PC-9 (cell line): ENCODE measurements around the gene SCEL. TPM values are rescaled to one million over a fixed set of nuclear protein-coding genes. Genes with fewer than 3 reads are reported as not detected.
A peak's percentile ranks its signal among the peaks of the same experiment; 100 is the strongest.

ENCODE experiments used
- Bru-seq: library from RNA; stranded (reverse); fragments of 400-500 nt; gene quantifications from one replicate; lab custom pipeline; 2021; lab: Mats Ljungman, UMichigan
- BruChase-seq, 2 experiments: library from RNA; stranded (reverse); fragments of 400-500 nt; gene quantifications; one replicate each; lab custom pipeline; 2021; lab: Mats Ljungman, UMichigan
- BruUV-seq: library from RNA; stranded (reverse); fragments of 400-500 nt; replicated peaks from 2 replicates; lab custom pipeline; 2021; lab: Mats Ljungman, UMichigan
- CTCF ChIA-PET: fragments of 300-600 bp; sonication (Branson Sonifier 250); formaldehyde crosslinking; loops from one replicate; lab custom pipeline; 2022; ENCODE audit warnings: antibody characterized with exemption; lab: Charles Lee
- POLR2A ChIA-PET: fragments of 300-600 bp; sonication (Branson Sonifier 250); formaldehyde crosslinking; loops from one replicate; lab custom pipeline; 2022; ENCODE audit warnings: antibody characterized with exemption; ENCODE audit not compliant: unreplicated experiment; lab: Charles Lee
- DNase-seq, 2 experiments: peaks; one replicate each; pipeline versions ENCODE4 v3.0.0 to v3.0.0-alpha.2; 2015 to 2022; ENCODE audit warnings: mixed read lengths in 1 of 2
- H2AFZ ChIP-seq: fragments of 200-600 bp; sonication (generic); 2 replicates; pipeline ENCODE4 v1.8.1; 2017; ENCODE audit warnings: antibody characterized with exemption
- H3F3A ChIP-seq: fragments of 200-600 bp; sonication (generic); 2 replicates; pipeline ENCODE4 v1.8.1; 2017; ENCODE audit warnings: antibody characterized with exemption, mild to moderate bottlenecking, low read depth; ENCODE audit not compliant: insufficient read depth
- H3K27ac ChIP-seq: fragments of 200-600 bp; sonication (generic); 2 replicates; pipeline ENCODE4 v1.6.1; 2016; ENCODE audit warnings: mixed run types
- H3K27me3 ChIP-seq: fragments of 200-600 bp; sonication (generic); 2 replicates; pipeline ENCODE4 v1.6.1; 2016; ENCODE audit warnings: low read depth, mixed run types; ENCODE audit not compliant: insufficient read depth
- H3K36me3 ChIP-seq: fragments of 200-600 bp; sonication (generic); 2 replicates; pipeline ENCODE4 v1.6.1; 2016; ENCODE audit warnings: low read depth, mixed run types
- H3K4me1 ChIP-seq: fragments of 200-600 bp; sonication (generic); replicated peaks from 2 replicates; pipeline ENCODE4 v1.6.1; 2016; ENCODE audit warnings: mixed run types; ENCODE audit not compliant: insufficient read depth
- H3K4me2 ChIP-seq: fragments of 200-600 bp; sonication (generic); 2 replicates; pipeline ENCODE4 v1.6.1; 2017; ENCODE audit warnings: mixed run types
- H3K4me3 ChIP-seq: fragments of 200-600 bp; sonication (generic); 2 replicates; pipeline ENCODE4 v1.6.1; 2016; ENCODE audit warnings: mixed run types
- H3K79me2 ChIP-seq: fragments of 200-600 bp; sonication (generic); 2 replicates; pipeline ENCODE4 v1.6.1; 2017; ENCODE audit warnings: low read depth, mixed run types
- H3K9me2 ChIP-seq: fragments of 200-600 bp; sonication (generic); 2 replicates; pipeline ENCODE4 v1.8.1; 2017; ENCODE audit warnings: mild to moderate bottlenecking; ENCODE audit not compliant: insufficient read depth
- H3K9me3 ChIP-seq: fragments of 200-600 bp; sonication (generic); 2 replicates; pipeline ENCODE4 v1.8.1; 2016; ENCODE audit warnings: low read depth; ENCODE audit not compliant: insufficient read depth
- H4K20me1 ChIP-seq: fragments of 200-600 bp; sonication (generic); 2 replicates; pipeline ENCODE4 v1.8.1; 2017; ENCODE audit not compliant: insufficient read depth
- EZH2 ChIP-seq: fragments of 200-600 bp; sonication (generic); IDR thresholded peaks from 2 replicates; pipeline ENCODE4 v1.8.0; 2017; ENCODE audit warnings: antibody characterized with exemption, low read depth
- intact Hi-C: fragments of 100-400 bp; cut with micrococcal nuclease; formaldehyde crosslinking; loops from one replicate; pipeline ENCODE4 v1.10.0; 2022; ENCODE audit not compliant: unreplicated experiment
- long read RNA-seq: library from polyadenylated mRNA; stranded (forward); transcript quantifications from one replicate; pipeline ENCODE4 v2.0.0, GENCODE V29; 2022
- total RNA-seq: library from RNA; stranded (reverse); gene quantifications from 2 replicates; pipeline ENCODE4 v1.2.3, GENCODE V29; 2021
- TF ChIP-seq, protein P1 (sequence below): fragments of 200-600 bp; sonication (generic); conservative IDR thresholded peaks from 2 replicates; pipeline ENCODE4 v1.6.1; 2017; ENCODE audit warnings: mixed run types, antibody characterized with exemption, mild to moderate bottlenecking, moderate library complexity

Gene SCEL
- total RNA-seq (19.5 and 32.5 TPM in 2 replicates), Bru-seq, nascent RNA (percentile 75 among the genes with signal in this experiment), BruChase-seq, experiment 1, labeled RNA remaining after a 2-hour chase (percentile 77 among the genes with signal in this experiment), BruChase-seq, experiment 2, labeled RNA remaining after a 6-hour chase (percentile 67 among the genes with signal in this experiment)
- long read RNA-seq, transcript SCEL-202 (32 exons, 3,081 nt) = minor isoform, 8 of 97 reads
- long read RNA-seq, transcript SCEL-201 (33 exons, 2,386 nt) = major isoform, 44 of 97 reads
- long read RNA-seq, partial matches to known transcripts = 5 of 97 reads
- long read RNA-seq, other reads (novel, unspliced or antisense) = 40 of 97 reads

- POLR2A ChIA-PET = no interaction called here
- CTCF ChIA-PET = no interaction called here
- Histone ChIP-seq H3K36me3 (no peaks in the 10 kb centered on the region), H3K27me3 (no peaks in the 10 kb centered on the region), H3F3A (peaks cover 41% of the 10 kb centered on the region), H3K4me1 (peaks cover 61% of the 10 kb centered on the region), H3K79me2 (peaks cover 35% of the 10 kb centered on the region), H3K9me3 (no peaks in the 10 kb centered on the region), H4K20me1 (no peaks in the 10 kb centered on the region), H2AFZ (no peak within 1 kb of the TSS), H3K9me2 (no peaks in the 10 kb centered on the region), H3K4me2 (peak within 1 kb of the TSS; percentile 92), H3K27ac (peak within 1 kb of the TSS; percentile 92), H3K4me3 (peak within 1 kb of the TSS; percentile 61)
- BruUV-seq = no TSS peak
- DNase-seq = peak; percentile 65 to 93
- intact Hi-C loops = loop anchor here (1.0 to 5.0 kb wide), 2 partner anchors 13 to 208 kb away; partner anchors contain the start of gene MYCBP2
- TF ChIP-seq EZH2 = no peak
- TF ChIP-seq, protein P1, sequence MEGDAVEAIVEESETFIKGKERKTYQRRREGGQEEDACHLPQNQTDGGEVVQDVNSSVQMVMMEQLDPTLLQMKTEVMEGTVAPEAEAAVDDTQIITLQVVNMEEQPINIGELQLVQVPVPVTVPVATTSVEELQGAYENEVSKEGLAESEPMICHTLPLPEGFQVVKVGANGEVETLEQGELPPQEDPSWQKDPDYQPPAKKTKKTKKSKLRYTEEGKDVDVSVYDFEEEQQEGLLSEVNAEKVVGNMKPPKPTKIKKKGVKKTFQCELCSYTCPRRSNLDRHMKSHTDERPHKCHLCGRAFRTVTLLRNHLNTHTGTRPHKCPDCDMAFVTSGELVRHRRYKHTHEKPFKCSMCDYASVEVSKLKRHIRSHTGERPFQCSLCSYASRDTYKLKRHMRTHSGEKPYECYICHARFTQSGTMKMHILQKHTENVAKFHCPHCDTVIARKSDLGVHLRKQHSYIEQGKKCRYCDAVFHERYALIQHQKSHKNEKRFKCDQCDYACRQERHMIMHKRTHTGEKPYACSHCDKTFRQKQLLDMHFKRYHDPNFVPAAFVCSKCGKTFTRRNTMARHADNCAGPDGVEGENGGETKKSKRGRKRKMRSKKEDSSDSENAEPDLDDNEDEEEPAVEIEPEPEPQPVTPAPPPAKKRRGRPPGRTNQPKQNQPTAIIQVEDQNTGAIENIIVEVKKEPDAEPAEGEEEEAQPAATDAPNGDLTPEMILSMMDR = no peak
These were observed at the start of gene SCEL for GRCh38 chr13:77535448-77535847. TSS of gene SCEL (plus strand) at chr13:77535706. CDS start at chr13:77555876, 20,170 bp downstream.

GRCh38 chr13:77489566-77490337 is 45.8 kb upstream of the SCEL start:
- Histone ChIP-seq H3K27ac (no peak overlapping the region), H3K4me2 (no peak overlapping the region), H3K9me3 (no peaks in the 10 kb centered on the region), H3K36me3 (no peaks in the 10 kb centered on the region), H4K20me1 (no peaks in the 10 kb centered on the region), H3F3A (no peaks in the 10 kb centered on the region), H3K79me2 (no peaks in the 10 kb centered on the region), H2AFZ (no peak overlapping the region), H3K9me2 (no peaks in the 10 kb centered on the region), H3K4me1 (peaks cover 4% of the 10 kb centered on the region; the same call in 1 of the 2 replicates), H3K4me3 (no peak overlapping the region), H3K27me3 (no peaks in the 10 kb centered on the region)
- no peak for TF ChIP-seq EZH2
- TF ChIP-seq, protein P1 = no peak
- DNase-seq = no peak
- CTCF ChIA-PET = interaction anchor here (0.9 kb wide), 1 partner anchor 11 kb away, joined by 3 read pairs; no protein-coding TSS in a partner anchor
- no TSS peak for BruUV-seq
- POLR2A ChIA-PET = no interaction called here
- intact Hi-C loops = loop anchor here (5.0 kb wide), 1 partner anchor 263 kb away; no protein-coding TSS in a partner anchor

- Histone ChIP-seq H2AFZ (no peak overlapping the region), H3F3A (no peaks in the 10 kb centered on the region), H3K4me2 (no peak overlapping the region), H3K9me3 (no peaks in the 10 kb centered on the region), H4K20me1 (no peaks in the 10 kb centered on the region), H3K4me1 (peaks cover 4% of the 10 kb centered on the region; the same call in 1 of the 2 replicates), H3K4me3 (no peak overlapping the region), H3K9me2 (no peaks in the 10 kb centered on the region), H3K36me3 (no peaks in the 10 kb centered on the region), H3K27ac (no peak overlapping the region), H3K27me3 (no peaks in the 10 kb centered on the region), H3K79me2 (no peaks in the 10 kb centered on the region)
- no TSS peak for BruUV-seq
- ChIA-PET CTCF (interaction anchor here (1.1 to 1.7 kb wide), 3 partner anchors 29 to 72 kb away, joined by 3 to 12 read pairs (median 6); no protein-coding TSS in a partner anchor), POLR2A (no interaction called here)
- intact Hi-C loops = loop anchor here (1.0 to 5.0 kb wide), 3 partner anchors 29 to 259 kb away; no protein-coding TSS in a partner anchor
- no peak for TF ChIP-seq EZH2
- TF ChIP-seq, protein P1 = peak; percentile 78
- peak; percentile 21 to 66 for DNase-seq
These were observed 42.5 kb upstream of the SCEL start for GRCh38 chr13:77492982-77493381.
